ENCODE data around the gene SYCN. TPM values are rescaled to one million over a fixed set of nuclear protein-coding genes. Genes with fewer than 3 reads are reported as not detected.

SYCN gene
- total RNA-seq, 1 experiment from 2014 or later = not detected

- H3K27ac ChIP-seq (ENCODE audit: low read depth, low read length) = no peak overlapping the region
- H3K27me3 ChIP-seq (ENCODE audit: insufficient read depth, low read length) = no peaks in the 10 kb centered on the region
- ChIA-PET POLR2A (no interaction called here), RAD21 (ENCODE audit: low non-redundant PET in 1 of 2, low total read pairs in 2 of 2, uncharacterized antibody in 2 of 2, unreplicated experiment in 2 of 2) (no interaction called here), CTCF (no interaction called here)
- H2AFZ ChIP-seq (ENCODE audit: low read depth, low read length, poor library complexity, severe bottlenecking) = no peak overlapping the region
- H3K9ac ChIP-seq (ENCODE audit: low read length) = no peak overlapping the region
- peaks cover 16 to 22% of the 10 kb centered on the region in 2 experiments; a peak in 3 of 4 replicates for H3K4me1 ChIP-seq (ENCODE audit: control insufficient read depth in 1 of 2, insufficient read depth in 2 of 2, low read length in 2 of 2)
- no TSS peak for BruUV-seq (replicated peaks)
- H3K79me2 ChIP-seq (ENCODE audit: insufficient read depth, low read length) = peaks cover 20% of the 10 kb centered on the region; the same call in 1 of the 2 replicates
- no peak overlapping the region for H3K4me3 ChIP-seq (replicated peaks in 1 of 2; ENCODE audit: low read depth in 1 of 2, low read length in 2 of 2)
- TF ChIP-seq MAX (IDR thresholded peaks at IDR 0.05) (no peak), POLR2AphosphoS5 (IDR thresholded peaks at IDR 0.05; ENCODE audit: low read depth, low read length) (no peak), CBX3 (IDR thresholded peaks at IDR 0.05; ENCODE audit: low read depth) (no peak), TCF7L2 (IDR thresholded peaks at IDR 0.05; ENCODE audit: borderline replicate concordance, extremely low read depth, insufficient read depth, insufficient read length) (no peak), SIN3A (IDR thresholded peaks at IDR 0.05; ENCODE audit: low read depth) (no peak), REST (IDR thresholded peaks at IDR 0.05; ENCODE audit: low read depth) (no peak), JUND (IDR thresholded peaks at IDR 0.05) (no peak), ELF1 (IDR thresholded peaks at IDR 0.05; ENCODE audit: borderline replicate concordance, low read depth) (no peak), ATF3 (IDR thresholded peaks at IDR 0.05) (no peak), ZBTB33 (IDR thresholded peaks at IDR 0.05; ENCODE audit: extremely low read depth, insufficient replicate concordance, low read length) (no peak), RAD21 (IDR thresholded peaks at IDR 0.05; ENCODE audit: low read depth) (no peak), SRF (IDR thresholded peaks at IDR 0.05; ENCODE audit: low read depth) (no peak), POLR2A (IDR thresholded peaks at IDR 0.05; ENCODE audit: borderline replicate concordance, extremely low read depth, insufficient read depth, insufficient read length) (no peak), ZNF274 (IDR thresholded peaks at IDR 0.05; ENCODE audit: low read depth, low read length) (no peak)
- intact Hi-C loops (cut with micrococcal nuclease) = no loop called here
- ATAC-seq = no peak
- H3K4me2 ChIP-seq (ENCODE audit: low read length) = no peak overlapping the region
- H3K9me3 ChIP-seq (ENCODE audit: control insufficient read depth in 1 of 2, insufficient read depth in 1 of 2, low read depth in 1 of 2, low read length in 2 of 2) = no peaks in the 10 kb centered on the region
- H3K36me3 ChIP-seq (ENCODE audit: control insufficient read depth in 1 of 2, insufficient read depth in 2 of 2, low read length in 2 of 2) = peaks cover 0 to 5% of the 10 kb centered on the region in 2 experiments; a peak in 1 of 4 replicates
- H3K9me2 ChIP-seq (ENCODE audit: insufficient read depth) = no peaks in the 10 kb centered on the region
- no peaks in the 10 kb centered on the region for H4K20me1 ChIP-seq (ENCODE audit: insufficient read depth)
- DNase-seq (ENCODE audit: low read depth, low spot score) = no peak
Measured at GRCh38 chr19:39168258-39169142, 35.6 kb downstream of the SYCN start.

Data from HCT116 (cell line).